ENCODE measurements around the gene ZNF283.

The ZNF283 gene

DNA sequence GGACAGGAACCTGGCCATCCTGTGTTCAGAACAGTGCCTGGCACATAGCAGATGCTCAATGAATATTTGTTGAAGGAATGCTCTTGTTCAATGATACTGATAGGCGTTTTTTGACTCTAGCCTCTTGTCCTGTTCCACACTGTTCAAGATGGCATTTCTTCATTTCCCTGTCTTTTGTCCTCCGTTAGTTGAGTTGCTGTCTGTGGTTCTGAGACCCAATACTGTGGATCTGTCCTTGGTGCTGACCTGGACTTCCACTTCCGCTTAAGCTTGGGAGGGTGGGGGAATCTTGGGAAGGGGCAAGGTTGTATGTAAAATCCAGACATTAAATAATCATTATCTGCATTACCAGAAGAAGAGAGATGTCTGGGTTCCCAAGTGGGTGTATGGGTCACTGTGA is 38.1 kb upstream of the ZNF283 start:
- no peak overlapping the region for H3K4me3 ChIP-seq (ENCODE audit: low read depth, low read length)
- TF ChIP-seq, protein P1, sequence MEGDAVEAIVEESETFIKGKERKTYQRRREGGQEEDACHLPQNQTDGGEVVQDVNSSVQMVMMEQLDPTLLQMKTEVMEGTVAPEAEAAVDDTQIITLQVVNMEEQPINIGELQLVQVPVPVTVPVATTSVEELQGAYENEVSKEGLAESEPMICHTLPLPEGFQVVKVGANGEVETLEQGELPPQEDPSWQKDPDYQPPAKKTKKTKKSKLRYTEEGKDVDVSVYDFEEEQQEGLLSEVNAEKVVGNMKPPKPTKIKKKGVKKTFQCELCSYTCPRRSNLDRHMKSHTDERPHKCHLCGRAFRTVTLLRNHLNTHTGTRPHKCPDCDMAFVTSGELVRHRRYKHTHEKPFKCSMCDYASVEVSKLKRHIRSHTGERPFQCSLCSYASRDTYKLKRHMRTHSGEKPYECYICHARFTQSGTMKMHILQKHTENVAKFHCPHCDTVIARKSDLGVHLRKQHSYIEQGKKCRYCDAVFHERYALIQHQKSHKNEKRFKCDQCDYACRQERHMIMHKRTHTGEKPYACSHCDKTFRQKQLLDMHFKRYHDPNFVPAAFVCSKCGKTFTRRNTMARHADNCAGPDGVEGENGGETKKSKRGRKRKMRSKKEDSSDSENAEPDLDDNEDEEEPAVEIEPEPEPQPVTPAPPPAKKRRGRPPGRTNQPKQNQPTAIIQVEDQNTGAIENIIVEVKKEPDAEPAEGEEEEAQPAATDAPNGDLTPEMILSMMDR (IDR thresholded peaks at IDR 0.05; ENCODE audit: borderline replicate concordance, insufficient read depth, low read depth, low read length), result no peak

DNA sequence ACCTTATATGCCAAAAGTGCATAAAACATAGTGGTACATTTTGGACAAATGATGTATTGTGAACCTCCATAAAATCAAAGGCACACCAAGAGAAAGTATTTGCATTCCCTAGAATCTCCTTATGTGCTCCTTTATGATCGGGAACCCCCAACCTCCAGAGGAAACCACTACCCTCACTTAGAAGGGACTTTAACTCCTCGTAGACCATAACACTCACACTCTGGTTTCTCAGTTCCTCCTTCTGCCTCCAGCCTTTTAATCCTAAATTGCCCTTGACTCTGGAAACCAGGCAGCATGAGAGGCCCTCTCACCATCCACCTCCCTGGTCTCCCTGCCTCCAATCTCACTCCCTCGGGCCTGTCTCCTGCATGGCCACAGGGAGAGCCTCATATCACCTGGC is 36.5 kb upstream of the ZNF283 start:
- no peak overlapping the region for H3K4me3 ChIP-seq (ENCODE audit: low read depth, low read length)
- TF ChIP-seq, protein P1 (IDR thresholded peaks at IDR 0.05; ENCODE audit: borderline replicate concordance, insufficient read depth, low read depth, low read length), result no peak

DNA sequence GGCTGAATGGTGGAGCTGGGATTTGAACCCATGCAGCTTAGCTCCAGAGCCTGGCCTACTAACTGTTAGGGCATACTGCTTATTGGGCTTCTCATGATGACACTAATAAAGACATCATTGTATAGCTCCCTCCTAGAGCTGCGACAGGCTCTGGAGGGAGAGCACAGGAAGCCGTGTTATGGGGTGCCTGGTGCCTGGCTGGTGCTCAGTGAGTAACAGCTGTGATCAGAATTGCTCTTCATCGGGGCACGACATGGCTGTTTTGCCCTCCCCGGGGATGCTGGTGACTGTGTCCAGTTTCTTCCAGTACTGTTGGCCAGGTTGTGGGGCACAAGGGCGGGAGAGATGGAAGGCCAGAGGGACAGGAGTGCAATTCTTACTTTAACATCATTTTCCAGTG is 30.0 kb upstream of the ZNF283 start:
- TF ChIP-seq, protein P1 (IDR thresholded peaks at IDR 0.05; ENCODE audit: borderline replicate concordance, insufficient read depth, low read depth, low read length), result no peak
- H3K4me3 ChIP-seq (ENCODE audit: low read depth, low read length), result no peak overlapping the region

DNA sequence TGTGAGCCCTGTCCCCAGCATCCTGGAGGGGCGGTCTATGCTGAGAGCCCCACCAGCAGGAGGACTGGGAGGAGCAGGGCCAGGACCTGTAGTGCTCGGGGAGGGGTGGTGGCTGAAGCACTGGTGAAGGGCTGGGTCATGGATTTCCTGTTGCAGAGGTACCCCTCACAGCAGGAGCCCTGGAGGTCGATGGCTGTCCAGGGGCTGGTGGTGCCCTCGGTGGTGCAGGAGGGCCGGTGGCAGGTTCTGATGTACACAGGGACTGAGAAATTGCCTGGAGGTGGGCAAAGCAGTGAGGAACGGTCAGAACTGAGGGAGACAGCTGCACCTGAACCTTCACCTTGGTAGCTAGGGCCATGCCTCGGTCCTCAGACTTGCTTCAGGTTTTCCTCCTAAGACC is 29.6 kb upstream of the ZNF283 start:
- no peak overlapping the region for H3K4me3 ChIP-seq (ENCODE audit: low read depth, low read length)

DNA sequence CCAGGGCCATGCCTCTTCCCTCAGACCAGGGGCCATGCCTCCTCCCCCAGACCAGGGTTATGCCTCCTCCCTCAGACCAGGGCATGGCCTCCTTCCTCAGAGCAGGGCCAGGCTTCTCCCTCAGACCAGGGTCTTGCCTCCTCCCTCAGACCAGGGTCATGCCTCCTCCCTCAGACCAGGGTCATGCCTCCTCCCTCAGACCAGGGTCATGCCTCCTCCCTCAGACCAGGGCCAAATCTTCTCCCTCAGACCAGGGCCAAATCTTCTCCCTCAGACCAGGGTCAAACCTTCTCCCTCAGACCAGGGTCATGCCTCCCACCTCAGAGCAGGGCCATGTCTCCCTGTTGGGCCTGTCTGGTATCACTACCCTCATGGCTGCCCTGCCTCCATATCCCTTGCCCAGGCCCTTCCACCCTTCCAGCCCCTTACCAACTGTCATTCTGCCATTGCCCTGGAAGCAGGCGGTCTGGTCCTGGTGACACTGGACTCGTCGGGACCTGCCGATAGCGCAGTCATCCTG is 29.0 kb upstream of the ZNF283 start:
- TF ChIP-seq, protein P1 (IDR thresholded peaks at IDR 0.05; ENCODE audit: borderline replicate concordance, insufficient read depth, low read depth, low read length), result no peak
- H3K4me3 ChIP-seq (ENCODE audit: low read depth, low read length), result peak overlapping the region; percentile 56

More for the DNA sequence above, 29.6 kb upstream of the ZNF283 start:
- TF ChIP-seq, protein P1 (IDR thresholded peaks at IDR 0.05; ENCODE audit: borderline replicate concordance, insufficient read depth, low read depth, low read length), result no peak

DNA sequence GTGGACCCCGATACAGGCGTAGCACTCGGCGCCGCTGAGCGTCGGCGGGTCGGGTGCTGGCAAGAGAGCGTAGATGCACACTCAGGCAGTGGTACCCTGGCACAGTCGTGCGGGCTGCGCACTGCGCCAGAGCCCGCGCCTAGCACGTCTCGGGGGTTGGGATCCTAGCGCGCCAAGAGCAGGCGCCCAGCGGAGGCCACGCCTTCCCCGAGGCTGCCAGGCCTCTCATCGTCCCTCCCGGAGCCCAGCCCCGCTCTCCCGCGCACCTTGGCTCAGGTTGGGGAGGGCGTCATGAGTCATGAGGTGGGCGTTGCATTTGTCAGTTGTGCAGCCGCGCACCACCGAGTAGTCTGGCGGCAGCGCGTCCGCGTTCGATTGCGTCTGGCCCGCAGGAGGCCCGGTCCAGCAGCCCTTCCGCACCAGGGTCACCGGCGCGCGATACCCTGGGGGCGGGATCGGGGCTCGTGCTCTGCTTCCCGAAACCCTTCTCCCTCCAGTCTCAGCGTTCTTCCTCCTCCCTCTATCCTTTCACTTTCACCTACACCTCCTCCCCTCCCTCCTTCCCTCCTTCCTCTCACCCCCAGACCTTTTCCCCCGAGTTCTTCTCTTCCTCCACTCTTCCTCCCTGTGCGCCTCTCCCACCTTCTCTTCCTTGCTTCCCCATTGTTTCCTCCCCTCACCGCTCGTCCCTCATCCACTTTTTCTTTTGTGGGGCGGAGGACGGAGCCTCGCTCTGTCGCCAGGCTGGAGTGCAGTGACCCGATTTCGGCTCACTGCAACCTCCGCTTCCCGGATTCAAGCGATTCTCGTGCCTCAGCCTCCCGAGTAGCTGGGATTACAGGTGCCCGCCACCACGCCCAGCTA is 28.3 kb upstream of the ZNF283 start:
- TF ChIP-seq, protein P1 (IDR thresholded peaks at IDR 0.05; ENCODE audit: borderline replicate concordance, insufficient read depth, low read depth, low read length), result no peak
- peak overlapping the region; percentile 56 for H3K4me3 ChIP-seq (ENCODE audit: low read depth, low read length)

Measured in GM12875 (cell line).